Measurements from ENCODE around the gene SERGEF.
"Not testable (repeated sequence)": the region's sequence is repeated elsewhere in the genome, so short reads cannot be mapped to it uniquely, and the experiment has no call there.

Gene SERGEF

DNA sequence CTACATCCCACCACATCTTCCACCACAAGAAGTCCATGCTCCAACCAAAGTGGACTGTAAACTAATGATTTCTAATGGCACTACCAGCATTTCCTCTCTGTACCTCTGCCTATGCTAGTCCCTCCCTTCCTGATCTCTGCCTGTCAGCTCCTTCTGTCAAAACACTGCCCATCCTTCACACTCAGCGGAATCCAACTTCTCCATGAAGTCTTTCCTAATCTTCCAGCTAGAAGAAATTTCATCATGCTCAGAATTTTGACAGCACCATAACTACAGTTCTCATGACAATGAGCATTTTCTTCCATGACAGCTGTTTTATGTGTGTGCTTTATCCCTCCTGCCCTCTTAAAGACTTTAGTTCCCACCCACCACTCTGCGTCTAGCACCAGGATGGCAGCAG lies 111.4 kb downstream of the SERGEF start:
- no peak for DNase-seq

GRCh38 chr11:17898782-17899181 lies 114.1 kb downstream of the SERGEF start:
- peak; percentile 54 for DNase-seq

GRCh38 chr11:17898071-17898470 lies 114.8 kb downstream of the SERGEF start:
- no peak for DNase-seq

DNA sequence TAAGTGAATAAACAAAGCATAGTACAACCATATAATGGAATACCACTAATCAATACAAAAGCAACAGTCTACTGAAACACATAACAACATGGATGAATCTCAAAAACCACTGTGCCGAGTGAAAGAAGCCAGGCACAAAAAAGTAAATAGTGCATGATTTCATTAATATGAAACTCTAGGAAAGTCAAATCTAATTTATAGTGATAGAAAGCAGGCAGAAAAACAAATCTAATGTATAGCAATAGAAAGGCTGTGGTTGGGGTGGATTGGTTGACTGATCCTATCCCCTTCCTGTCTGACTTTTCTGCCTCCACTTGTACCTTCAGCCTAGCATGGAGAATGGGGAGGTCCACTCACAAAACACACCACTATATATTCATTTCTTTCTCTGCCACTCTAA lies 115.4 kb downstream of the SERGEF start:
- no peak for DNase-seq

DNA sequence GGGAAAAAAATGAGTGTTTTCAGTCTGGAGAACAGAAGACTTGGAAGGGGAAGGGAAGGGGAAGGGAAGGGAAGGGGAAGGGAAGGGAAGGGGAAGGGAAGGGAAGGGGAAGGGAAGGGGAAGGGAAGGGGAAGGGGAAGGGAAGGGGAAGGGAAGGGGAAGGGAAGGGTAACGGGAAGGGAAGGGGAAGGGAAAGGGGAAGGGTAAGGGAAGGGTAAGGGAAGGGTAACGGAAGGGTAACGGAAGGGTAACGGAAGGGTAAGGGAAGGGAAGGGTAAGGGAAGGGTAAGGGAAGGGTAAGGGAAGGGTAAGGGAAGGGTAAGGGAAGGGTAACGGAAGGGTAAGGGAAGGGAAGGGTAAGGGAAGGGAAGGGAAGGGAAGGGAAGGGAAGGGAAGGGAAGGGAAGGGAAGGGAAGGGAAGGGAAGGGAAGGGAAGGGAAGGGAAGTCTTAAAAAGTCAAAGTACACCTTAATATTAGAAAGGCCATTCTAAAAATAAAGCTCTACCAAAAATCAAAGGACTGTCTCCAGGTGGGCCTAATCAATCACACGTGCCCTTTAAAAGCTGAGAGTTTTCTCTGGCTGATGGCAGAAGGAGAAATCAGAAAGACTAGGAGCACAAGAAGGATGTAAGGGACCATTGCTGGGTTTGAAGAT lies 116.2 kb downstream of the SERGEF start:
- not testable (repeated sequence) for DNase-seq

DNA sequence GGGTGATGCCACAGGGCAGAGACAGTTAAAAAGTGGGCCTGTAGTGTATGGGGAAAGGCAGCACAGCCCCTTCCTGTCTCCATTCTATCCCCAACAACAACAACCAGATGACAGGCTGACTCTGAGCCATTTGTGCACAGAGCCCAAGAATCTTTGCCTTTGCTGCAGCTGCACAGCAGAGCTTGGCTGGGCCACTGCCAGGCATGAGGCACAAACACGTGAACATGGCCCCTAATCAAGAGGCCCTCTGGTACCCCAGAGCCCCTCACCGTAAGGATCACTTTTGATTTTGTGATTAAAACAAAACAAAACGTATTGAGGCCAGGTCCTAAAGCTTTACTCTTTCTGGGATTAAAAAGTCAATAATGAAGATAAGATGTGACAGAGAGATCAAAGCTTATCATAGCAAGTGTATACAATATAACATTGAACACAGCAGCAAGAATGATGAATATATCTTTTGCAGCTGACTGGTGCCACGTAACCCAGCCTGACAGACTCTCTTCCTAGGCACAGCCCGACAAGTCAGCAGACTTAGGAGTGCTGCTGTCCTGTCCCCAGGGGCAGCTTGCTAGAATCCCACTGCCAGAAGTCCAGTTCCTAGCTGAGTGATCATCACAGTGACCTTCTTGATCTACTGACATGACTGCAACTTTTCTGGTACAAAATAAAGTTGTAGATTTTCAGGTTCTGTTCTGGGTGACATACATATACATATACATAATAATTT lies 117.8 kb downstream of the SERGEF start:
- DNase-seq: no peak

DNA sequence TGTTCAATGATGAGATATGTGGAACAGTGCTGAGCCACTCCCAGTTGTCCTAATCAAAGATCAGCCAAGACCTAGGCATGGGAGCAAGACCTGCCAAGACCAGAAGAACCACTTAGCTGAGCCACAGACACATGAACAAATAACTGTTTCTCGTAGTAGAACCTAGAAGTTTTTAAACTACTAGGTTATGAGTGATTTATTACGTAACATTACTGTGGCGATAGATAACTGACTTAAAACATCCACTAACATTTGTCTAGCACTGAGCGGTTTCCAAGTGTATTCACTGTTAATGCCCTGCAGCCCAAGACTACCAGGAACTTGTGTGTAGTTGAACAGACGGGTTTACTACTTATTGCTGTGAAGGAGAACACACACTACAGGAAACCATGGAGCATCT lies 120.4 kb downstream of the SERGEF start:
- no peak for DNase-seq

DNA sequence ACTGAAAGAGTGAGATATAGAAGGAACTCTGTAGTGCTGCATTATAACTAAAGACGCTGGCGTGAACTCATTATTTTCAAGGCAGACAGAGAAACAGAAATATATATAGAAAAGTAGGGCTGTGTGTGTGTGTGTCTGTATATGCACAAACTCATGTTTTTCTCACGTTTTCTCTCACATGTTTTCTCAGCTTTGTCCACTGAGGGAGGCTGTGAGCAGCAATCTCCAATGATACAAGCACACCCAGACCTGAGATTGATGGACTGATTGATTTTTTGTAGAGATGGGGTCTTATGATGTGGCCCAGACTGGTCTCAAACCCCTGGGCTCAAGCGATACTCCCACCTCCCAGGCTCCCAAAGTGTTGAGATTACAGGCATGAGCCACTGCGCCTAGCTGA lies 122.5 kb downstream of the SERGEF start:
- no peak for DNase-seq

DNA sequence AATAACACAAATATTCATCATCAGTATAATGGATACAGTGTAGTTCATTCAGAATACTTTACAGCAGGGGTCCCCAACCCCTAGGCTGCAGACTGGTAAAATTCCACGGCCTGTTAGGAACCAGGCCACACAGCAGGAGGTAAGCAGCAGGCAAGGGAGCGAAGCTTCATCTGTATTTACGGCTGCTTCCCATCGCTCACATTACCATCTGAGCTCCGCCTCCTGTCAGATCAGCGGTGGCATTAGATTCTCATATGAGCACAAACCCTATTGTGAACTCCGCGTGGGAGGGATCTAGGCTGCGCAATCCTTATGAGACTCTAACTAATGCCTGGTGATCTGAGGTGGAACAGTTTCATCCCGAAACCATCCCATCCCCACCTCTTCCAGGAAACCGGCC lies 125.1 kb downstream of the SERGEF start:
- no peak for DNase-seq

DNA sequence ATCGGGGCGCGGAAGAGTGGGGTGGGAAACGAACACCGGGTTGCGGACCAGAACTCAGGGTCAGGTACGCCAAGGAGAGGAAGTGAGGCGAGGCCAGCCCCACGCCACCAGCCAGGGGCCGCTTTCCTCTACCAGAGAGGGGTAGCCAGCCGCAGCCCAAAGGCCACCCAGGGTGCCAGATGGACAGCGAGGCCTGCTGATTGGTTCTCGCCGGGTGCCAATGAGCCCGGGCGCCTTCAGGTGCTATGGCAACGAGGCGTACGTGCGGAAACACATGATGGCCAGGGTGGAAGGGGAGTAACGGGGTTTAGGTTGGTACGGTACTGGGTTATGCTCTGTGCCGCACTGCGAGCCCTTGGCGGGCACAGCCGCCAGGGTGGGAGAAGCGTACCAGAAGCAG lies 128.9 kb downstream of the SERGEF start:
- DNase-seq: no peak

DNA sequence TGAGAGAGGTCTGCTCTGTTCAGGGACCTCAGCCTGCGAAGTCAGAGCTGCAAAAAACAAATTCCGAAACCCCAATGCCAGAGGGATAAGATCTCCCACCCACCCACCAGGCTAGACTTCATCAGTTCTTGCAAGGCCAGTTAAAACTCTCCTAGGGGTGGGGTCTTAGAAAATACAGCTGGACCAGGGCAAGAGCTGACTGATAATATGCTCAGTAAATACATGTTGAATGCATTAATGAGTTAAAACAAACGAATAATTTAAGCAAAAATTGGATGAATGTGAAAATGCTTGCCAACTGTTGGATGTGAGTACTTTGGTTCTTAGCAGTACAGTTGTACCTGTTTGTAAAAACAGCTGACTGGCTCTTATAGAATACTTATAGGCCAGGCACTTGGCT lies 129.8 kb downstream of the SERGEF start:
- DNase-seq: no peak

DNA sequence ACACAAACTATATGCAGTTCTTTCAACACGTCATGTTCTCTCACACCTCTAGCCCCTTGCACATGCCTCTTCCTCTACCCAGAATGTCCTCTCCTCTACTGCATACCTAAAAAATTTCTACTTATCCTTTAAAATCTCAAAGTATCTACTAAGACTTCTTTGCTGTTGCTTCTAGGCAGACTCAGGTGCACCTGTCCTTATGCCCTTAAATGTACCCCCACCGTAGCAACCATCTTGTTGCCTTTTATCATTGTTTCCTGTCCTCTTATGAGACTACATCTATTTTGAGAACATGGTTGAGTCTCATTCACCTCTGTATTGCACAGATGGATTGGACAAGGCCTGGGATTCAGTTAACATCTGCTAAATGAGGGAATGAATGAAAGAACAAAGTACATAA lies 134.1 kb downstream of the SERGEF start:
- no peak for DNase-seq

DNA sequence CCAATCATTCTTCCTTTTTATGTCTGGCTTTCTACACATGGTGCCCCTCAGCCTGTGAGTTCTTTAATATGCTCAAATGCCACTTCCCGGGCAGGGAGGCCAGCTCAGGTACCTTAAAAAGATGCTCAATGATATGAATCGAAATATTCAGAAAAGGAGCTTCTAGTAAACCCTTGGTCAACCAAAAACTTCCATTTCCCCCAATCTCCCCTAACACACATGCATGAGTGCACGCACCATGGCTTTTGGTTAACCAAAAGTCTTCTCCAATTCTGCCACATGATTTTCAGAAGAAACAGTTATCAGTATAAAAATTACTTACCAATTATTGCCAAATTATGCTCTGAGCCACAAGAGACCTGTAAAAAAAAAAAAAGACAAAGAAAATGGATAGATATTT lies 135.0 kb downstream of the SERGEF start:
- no peak for DNase-seq

GRCh38 chr11:17876827-17877226 lies 136.0 kb downstream of the SERGEF start:
- DNase-seq: no peak

DNA sequence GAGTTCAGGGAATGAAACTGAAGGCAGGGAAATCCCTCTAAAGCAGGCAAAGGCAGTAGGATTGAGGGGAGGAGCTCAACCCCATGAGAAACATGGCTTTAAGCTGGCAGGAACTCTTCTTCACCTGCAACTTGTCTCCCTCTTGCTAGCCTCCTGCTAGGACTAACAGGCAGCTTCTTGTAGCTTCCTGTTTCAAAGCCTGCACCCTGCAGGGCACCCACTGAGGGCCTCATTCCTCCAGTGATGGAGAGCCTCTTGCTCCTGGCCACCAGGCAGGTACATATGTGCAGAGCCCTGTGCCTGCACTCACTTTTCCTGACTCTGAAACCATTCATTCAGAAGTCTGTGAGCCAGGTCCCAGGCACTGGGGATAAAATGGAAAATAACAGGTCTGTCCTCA lies 137.0 kb downstream of the SERGEF start:
- DNase-seq: no peak

GRCh38 chr11:17873586-17873985 lies 139.3 kb downstream of the SERGEF start:
- no peak for DNase-seq

DNA sequence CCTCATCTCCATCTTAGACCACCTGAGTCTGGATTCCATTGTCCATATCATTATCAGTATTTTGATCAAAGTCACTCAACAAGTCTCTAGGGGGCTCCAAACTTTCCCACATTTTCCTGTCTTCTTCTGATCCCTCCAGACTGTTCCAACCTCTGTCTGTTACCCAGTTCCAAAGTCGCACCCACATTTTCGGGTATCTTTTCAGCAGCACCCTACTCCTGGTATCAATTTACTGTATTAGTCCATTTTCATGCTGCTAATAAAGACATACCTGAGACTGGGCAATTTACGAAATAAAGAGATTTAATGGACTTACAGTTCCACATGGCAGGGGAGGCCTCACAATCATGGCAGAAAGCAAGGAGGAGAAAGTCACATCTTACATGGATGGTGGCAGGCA lies 144.4 kb downstream of the SERGEF start:
- DNase-seq: not testable (repeated sequence)

GRCh38 chr11:17867341-17867740 lies 145.5 kb downstream of the SERGEF start:
- no peak for DNase-seq

DNA sequence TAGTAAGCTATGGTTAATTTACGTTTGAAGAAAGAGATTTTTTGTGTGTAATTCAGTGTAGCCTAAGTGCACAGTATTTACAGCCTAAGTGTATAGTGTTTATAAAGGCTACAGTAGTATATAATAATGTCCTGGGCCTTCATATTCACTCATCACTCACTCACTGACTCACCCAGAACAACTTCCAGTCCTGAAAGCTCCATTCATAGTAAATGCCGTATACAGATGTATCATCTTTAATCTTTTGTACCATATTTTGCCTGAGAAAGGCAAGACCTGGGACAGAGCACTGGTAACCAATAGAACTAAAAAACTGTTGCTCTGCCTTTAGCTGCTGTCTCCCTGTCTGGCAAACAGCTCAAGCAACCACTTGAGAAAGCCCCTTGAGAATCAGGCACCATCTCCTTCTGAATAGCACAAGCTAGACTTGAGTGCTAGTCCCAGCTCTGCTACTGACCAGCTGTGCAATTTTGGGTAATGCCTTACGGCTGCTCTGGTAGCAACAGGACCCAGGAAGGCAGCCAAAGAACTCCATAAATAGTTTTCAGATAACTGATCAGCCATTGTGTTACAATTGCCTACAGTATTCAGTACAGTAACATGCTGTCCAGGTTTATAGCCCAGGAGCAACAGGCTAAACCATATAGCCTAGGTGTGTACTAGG lies 146.9 kb downstream of the SERGEF start:
- DNase-seq: no peak

- no peak for DNase-seq
Observed at GRCh38 chr11:17864478-17864941, 148.3 kb downstream of the SERGEF start.

- DNase-seq: no peak
Observed at GRCh38 chr11:17861036-17861755, 151.7 kb downstream of the SERGEF start.

DNA sequence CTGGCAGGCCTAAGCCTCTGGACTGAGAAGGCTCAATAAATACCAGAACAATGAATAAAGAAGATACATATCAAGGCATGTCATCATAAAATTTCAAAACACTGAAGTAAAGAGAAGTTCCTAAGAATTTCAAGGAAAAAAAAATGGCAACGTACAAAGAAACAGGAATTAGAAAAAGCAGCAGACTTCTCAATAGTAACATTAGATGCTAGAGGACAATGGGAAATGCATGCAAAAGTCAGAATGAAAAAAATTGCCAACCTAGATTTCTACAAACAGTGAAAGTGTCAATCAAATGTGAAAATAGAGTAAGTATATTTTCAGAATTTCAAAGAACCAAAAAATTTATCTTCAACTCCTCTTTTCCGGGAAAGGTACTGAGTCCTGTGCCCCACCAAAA lies 153.3 kb downstream of the SERGEF start:
- DNase-seq: no peak

GRCh38 chr11:17855531-17856290 lies 157.1 kb downstream of the SERGEF start:
- peak; percentile 51 for DNase-seq
